CD1c-positive myeloid dendritic cell (primary cell): ENCODE measurements around the gene OXNAD1.

Source experiments
- DNase-seq: peaks from one replicate; pipeline ENCODE4 v3.0.0-alpha.2; 2016; ENCODE audit errors: extremely low spot score

The OXNAD1 gene

GRCh38 chr3:16279010-16279801 is 14.2 kb downstream of the OXNAD1 start:
- DNase-seq, result no peak

- DNase-seq, result no peak
Observed at GRCh38 chr3:16280671-16281070, 15.7 kb downstream of the OXNAD1 start.

- DNase-seq, result no peak
Observed at GRCh38 chr3:16284633-16285032, 19.6 kb downstream of the OXNAD1 start.

GRCh38 chr3:16286161-16286560 is 21.1 kb downstream of the OXNAD1 start:
- peak; percentile 35 for DNase-seq

GRCh38 chr3:16286751-16287543 is 21.9 kb downstream of the OXNAD1 start:
- peak; percentile 46 for DNase-seq

- DNase-seq, result no peak
Observed at GRCh38 chr3:16288664-16289063, 23.7 kb downstream of the OXNAD1 start.

GRCh38 chr3:16289144-16289889 is 24.3 kb downstream of the OXNAD1 start:
- DNase-seq, result no peak

GRCh38 chr3:16290007-16290826 is 25.2 kb downstream of the OXNAD1 start:
- DNase-seq, result peak; percentile 63

- peak; percentile 54 for DNase-seq
Observed at GRCh38 chr3:16290827-16291196, 25.8 kb downstream of the OXNAD1 start.

GRCh38 chr3:16294844-16295243 is 29.8 kb downstream of the OXNAD1 start:
- DNase-seq, result no peak

- DNase-seq, result no peak
Observed at GRCh38 chr3:16295298-16295890, 30.4 kb downstream of the OXNAD1 start.

- no peak for DNase-seq
Observed at GRCh38 chr3:16297997-16298885, 33.2 kb downstream of the OXNAD1 start.

GRCh38 chr3:16298891-16299290 is 33.9 kb downstream of the OXNAD1 start:
- DNase-seq, result no peak

GRCh38 chr3:16299746-16300145 is 34.7 kb downstream of the OXNAD1 start:
- no peak for DNase-seq

- DNase-seq, result no peak
Observed at GRCh38 chr3:16300307-16300706, 35.3 kb downstream of the OXNAD1 start.

GRCh38 chr3:16300881-16301359 is 35.9 kb downstream of the OXNAD1 start:
- peak; percentile 19 for DNase-seq

GRCh38 chr3:16301507-16301906 is 36.5 kb downstream of the OXNAD1 start:
- no peak for DNase-seq

- no peak for DNase-seq
Observed at GRCh38 chr3:16302082-16302631, 37.1 kb downstream of the OXNAD1 start.

GRCh38 chr3:16303037-16303575 is 38.1 kb downstream of the OXNAD1 start:
- no peak for DNase-seq
